HG02852 (cell line): ENCODE results near the gene BTG1.
"Not testable (repeated sequence)": the region's sequence is repeated elsewhere in the genome, so short reads cannot be mapped to it uniquely, and the experiment has no call there.

Experiments
- ATAC-seq: cut with Tn5 transposase; IDR thresholded peaks from one replicate; pipeline ENCODE4 v1.9.1; 2021; ENCODE audit warnings: mild to moderate bottlenecking, moderate library complexity; ENCODE audit not compliant: unreplicated experiment

BTG1 gene

GRCh38 chr12:92151916-92152315, 6.3 kb upstream of the BTG1 start:
- no peak for ATAC-seq

- ATAC-seq, result no peak
Measured at GRCh38 chr12:92149563-92149962, 3.9 kb upstream of the BTG1 start.

- no peak for ATAC-seq
Measured at GRCh38 chr12:92147491-92147890, 1.8 kb upstream of the BTG1 start.

- no peak for ATAC-seq
Measured at GRCh38 chr12:92146497-92147224, 1.0 kb upstream of the BTG1 start.

- peak; percentile 7 for ATAC-seq
Measured at GRCh38 chr12:92145481-92145730, 240 bp downstream of the BTG1 start.

- ATAC-seq, result peak; percentile 0
Measured at GRCh38 chr12:92144631-92145480, 790 bp downstream of the BTG1 start.

- ATAC-seq, result no peak
Measured at GRCh38 chr12:92143686-92144630, 1.7 kb downstream of the BTG1 start.

- ATAC-seq, result no peak
Measured at GRCh38 chr12:92143258-92143657, 2.4 kb downstream of the BTG1 start.

GRCh38 chr12:92142251-92142926, 3.3 kb downstream of the BTG1 start:
- ATAC-seq, result no peak

- no peak for ATAC-seq
Measured at GRCh38 chr12:92141591-92142121, 4.0 kb downstream of the BTG1 start.

GRCh38 chr12:92140896-92141536, 4.6 kb downstream of the BTG1 start:
- ATAC-seq, result no peak

GRCh38 chr12:92140156-92140555, 5.5 kb downstream of the BTG1 start:
- ATAC-seq, result no peak

- ATAC-seq, result no peak
Measured at GRCh38 chr12:92139634-92140150, 6.0 kb downstream of the BTG1 start.

- no peak for ATAC-seq
Measured at GRCh38 chr12:92138626-92139025, 7.0 kb downstream of the BTG1 start.

GRCh38 chr12:92138144-92138543, 7.5 kb downstream of the BTG1 start:
- ATAC-seq, result no peak

- ATAC-seq, result peak; percentile 21
Measured at GRCh38 chr12:92136965-92137721, 8.5 kb downstream of the BTG1 start.

- no peak for ATAC-seq
Measured at GRCh38 chr12:92136026-92136730, 9.5 kb downstream of the BTG1 start.

GRCh38 chr12:92135541-92135940, 10.1 kb downstream of the BTG1 start:
- ATAC-seq, result not testable (repeated sequence)
